H1 (cell line): Measurements from ENCODE around the gene BCL2L13. TPM values are rescaled to one million over a fixed set of nuclear protein-coding genes. Genes with fewer than 3 reads are reported as not detected.

Experiments used
- EGR1 ChIP-seq: IDR thresholded peaks from 2 replicates; pipeline ENCODE4 v1.6.1; 2011; ENCODE audit warnings: low read depth, low read length, borderline replicate concordance
- HDAC6 ChIP-seq: IDR thresholded peaks from one replicate; pipeline ENCODE4 v1.7.1; 2012; ENCODE audit warnings: low read depth, mild to moderate bottlenecking, inconsistent platforms, low read length, moderate library complexity
- POLR2A ChIP-seq, 2 experiments: IDR thresholded peaks; 1 replicate in 1 of 2; 2 replicates in 1 of 2; pipeline ENCODE4 v1.6.1; 2011; ENCODE audit warnings: low read depth in 2 of 2, low read length in 2 of 2, mild to moderate bottlenecking in 2 of 2; ENCODE audit errors: control extremely low read depth in 1 of 2
- SRF ChIP-seq: IDR thresholded peaks from 2 replicates; pipeline ENCODE4 v1.6.1; 2011; ENCODE audit warnings: mild to moderate bottlenecking, low read depth, low read length, moderate library complexity
- TAF7 ChIP-seq: optimal IDR thresholded peaks from 2 replicates; pipeline ENCODE3; 2011; ENCODE audit warnings: low read depth, mild to moderate bottlenecking, inconsistent platforms, low read length, moderate library complexity, borderline replicate concordance
- USF2 ChIP-seq: IDR thresholded peaks from 2 replicates; pipeline ENCODE4 v1.6.1; 2011; ENCODE audit warnings: low read length, improper control_type of control experiment
- polyA plus RNA-seq, 7 experiments: library from polyadenylated mRNA; depleted of rRNA in 3 of 7; stranded (reverse) in 5 of 7; unstranded in 2 of 7; fragments of >200 nt in 5 of 7; fragments of 200-250 nt in 2 of 7; gene quantifications; 1 replicate in 5 of 7; 2 replicates in 1 of 7; 4 replicates in 1 of 7; pipeline versions ENCODE4 v1.2.1 to v1.2.3, GENCODE V29; 2011 to 2013; ENCODE audit warnings: missing spikeins in 2 of 7, mixed read lengths in 2 of 7
- total RNA-seq: library from RNA; stranded (reverse); fragmentation: NEBNext Ultra II Directional; extraction: Animal tissue kit (Norgen Biotek cat#: 25700); gene quantifications from 2 replicates; pipeline ENCODE4 v1.2.1, GENCODE V29; 2021

Gene BCL2L13
- total and polyA plus RNA-seq, 2 of the 8 experiments (the other 6 are each of a cell fraction or from before 2014, with no cell fraction given): 20.7 to 35.0 TPM

GRCh38 chr22:17770180-17771077, 131.9 kb downstream of the BCL2L13 start (continued):
- no peak for TF ChIP-seq SRF
- TF ChIP-seq EGR1: no peak
- no peak for TF ChIP-seq POLR2A (IDR thresholded peaks at IDR 0.05; ENCODE audit: control extremely low read depth in 1 of 2, low read depth in 2 of 2, low read length in 2 of 2)
- TF ChIP-seq HDAC6: no peak
- no peak for TF ChIP-seq USF2
- TF ChIP-seq TAF7: no peak
